HCT116 (cell line): ENCODE results near the gene TCP11. TPM values are rescaled to one million over a fixed set of nuclear protein-coding genes. Genes with fewer than 3 reads are reported as not detected.

Source experiments
- ATAC-seq: fragments of 200-7000 bp; cut with Tn5 transposase; 2 replicates; pipeline ENCODE4 v1.9.1; 2020; ENCODE audit warnings: mild to moderate bottlenecking, moderate library complexity
- BruUV-seq: library from RNA; stranded (reverse); fragments of 400-500 nt; replicated peaks from 2 replicates; lab custom pipeline; 2021; lab: Mats Ljungman, UMichigan
- CTCF ChIA-PET: fragments of 300-600 bp; sonication (Branson Sonifier 250); formaldehyde crosslinking; loops from one replicate; lab custom pipeline; 2021; ENCODE audit warnings: antibody characterized with exemption; lab: Charles Lee
- POLR2A ChIA-PET: fragments of 300-600, 350-600 bp; sonication (Branson Sonifier 250); formaldehyde crosslinking; loops from one replicate; lab custom pipeline; 2021; ENCODE audit warnings: antibody characterized with exemption; lab: Charles Lee
- RAD21 ChIA-PET, 2 experiments: fragments of 300-600 bp; sonication (Branson Sonifier 250); formaldehyde crosslinking; loops; one replicate each; lab custom pipeline; 2023; ENCODE audit warnings: low total read pairs in 2 of 2; ENCODE audit not compliant: uncharacterized antibody in 2 of 2, unreplicated experiment in 2 of 2, low non-redundant PET in 1 of 2; lab: Charles Lee
- DNase-seq: peaks from one replicate; pipeline ENCODE4 v3.0.0-alpha.2; 2010; ENCODE audit warnings: low read depth, low spot score
- H2AFZ ChIP-seq: fragments of 200-600 bp; shearing (Covaris generic), sonication (generic); 2 replicates; pipeline ENCODE4 v1.6.1; 2017; ENCODE audit warnings: low read depth, mixed run types, mixed read lengths, antibody characterized with exemption, low read length; ENCODE audit not compliant: poor library complexity, severe bottlenecking
- H3K27ac ChIP-seq: 2 replicates; pipeline ENCODE4 v1.5.1; 2012; ENCODE audit warnings: low read depth, low read length
- H3K27me3 ChIP-seq: fragments of 200-600 bp; sonication (generic); 2 replicates; pipeline ENCODE4 v1.6.1; 2016; ENCODE audit warnings: mixed run types, low read length, mixed read lengths; ENCODE audit not compliant: insufficient read depth
- H3K36me3 ChIP-seq, 2 experiments: fragments of 200-500 bp in 1 of 2; fragments of 200-600 bp in 1 of 2; sonication (Bioruptor generic) in 1 of 2; sonication (generic) in 1 of 2; 2 replicates each; pipeline versions ENCODE4 v1.5.1 to v1.6.1; 2014 to 2016; ENCODE audit warnings: low read length in 2 of 2, inconsistent platforms in 1 of 2, mixed read lengths in 1 of 2, mixed run types in 1 of 2; ENCODE audit not compliant: insufficient read depth in 2 of 2, control insufficient read depth in 1 of 2
- H3K4me1 ChIP-seq, 2 experiments: fragments of 200-600 bp in 1 of 2; sonication (generic) in 1 of 2; 2 replicates each; pipeline versions ENCODE4 v1.5.1 to v1.6.1; 2012 to 2017; ENCODE audit warnings: low read length in 2 of 2, inconsistent platforms in 1 of 2, mild to moderate bottlenecking in 1 of 2, mixed read lengths in 1 of 2, mixed run types in 1 of 2, moderate library complexity in 1 of 2; ENCODE audit not compliant: insufficient read depth in 2 of 2, control insufficient read depth in 1 of 2
- H3K4me2 ChIP-seq: fragments of 200-600 bp; sonication (generic); 2 replicates; pipeline ENCODE4 v1.6.1; 2017; ENCODE audit warnings: mixed run types, low read length, mixed read lengths
- H3K4me3 ChIP-seq, 2 experiments: fragments of 200-600 bp in 1 of 2; sonication (generic) in 1 of 2; replicated peaks in 1 of 2; 2 replicates each; pipeline ENCODE4 v1.5.1; 2011 to 2016; ENCODE audit warnings: low read length in 2 of 2, control low read depth in 1 of 2, low read depth in 1 of 2, mild to moderate bottlenecking in 1 of 2, mixed read lengths in 1 of 2, mixed run types in 1 of 2
- H3K79me2 ChIP-seq: fragments of 200-600 bp; sonication (generic); 2 replicates; pipeline ENCODE4 v1.6.1; 2017; ENCODE audit warnings: mild to moderate bottlenecking, mixed run types, low read length, moderate library complexity, mixed read lengths; ENCODE audit not compliant: insufficient read depth
- H3K9ac ChIP-seq: fragments of 200-600 bp; sonication (generic); 2 replicates; pipeline ENCODE4 v1.6.1; 2016; ENCODE audit warnings: low read length, mixed read lengths
- H3K9me2 ChIP-seq: fragments of 200-600 bp; sonication (generic), shearing (Covaris generic); 2 replicates; pipeline ENCODE4 v1.6.1; 2017; ENCODE audit warnings: mixed run types, mild to moderate bottlenecking, moderate library complexity; ENCODE audit not compliant: insufficient read depth
- H3K9me3 ChIP-seq, 2 experiments: fragments of 200-500 bp in 1 of 2; fragments of 200-600 bp in 1 of 2; sonication (Bioruptor generic) in 1 of 2; sonication (generic) in 1 of 2; 2 replicates each; pipeline ENCODE4 v1.6.1; 2014 to 2017; ENCODE audit warnings: low read length in 2 of 2, mixed read lengths in 2 of 2, inconsistent platforms in 1 of 2, low read depth in 1 of 2, mild to moderate bottlenecking in 1 of 2, mixed run types in 1 of 2, moderate library complexity in 1 of 2; ENCODE audit not compliant: control insufficient read depth in 1 of 2, insufficient read depth in 1 of 2
- H4K20me1 ChIP-seq: fragments of 200-600 bp; sonication (generic), shearing (Covaris generic); 2 replicates; pipeline ENCODE4 v1.6.1; 2017; ENCODE audit warnings: mixed run types, mild to moderate bottlenecking, moderate library complexity; ENCODE audit not compliant: insufficient read depth
- CBX3 ChIP-seq: IDR thresholded peaks from 2 replicates; pipeline ENCODE4 v1.6.1; 2012; ENCODE audit warnings: low read depth
- CEBPB ChIP-seq: IDR thresholded peaks from 2 replicates; pipeline ENCODE4 v1.6.1; 2012; ENCODE audit warnings: low read depth
- CTCF ChIP-seq, 3 experiments: fragments of 200-600 bp in 1 of 3; sonication (generic) in 1 of 3; IDR thresholded peaks in 2 of 3; conservative IDR thresholded peaks in 1 of 3; 2 replicates each; pipeline ENCODE4 v1.5.1; 2012 to 2017; ENCODE audit warnings: low read depth in 2 of 3, low read length in 2 of 3, antibody characterized with exemption in 1 of 3, borderline replicate concordance in 1 of 3, control low read depth in 1 of 3, mild to moderate bottlenecking in 1 of 3, mixed read lengths in 1 of 3, mixed run types in 1 of 3, moderate library complexity in 1 of 3; ENCODE audit not compliant: insufficient read depth in 1 of 3
- EGR1 ChIP-seq: IDR thresholded peaks from 2 replicates; pipeline ENCODE4 v1.6.1; 2012; ENCODE audit warnings: low read depth
- EZH2phosphoT487 ChIP-seq: fragments of 200-600 bp; IDR thresholded peaks from 2 replicates; pipeline ENCODE4 v1.6.1; 2018; ENCODE audit warnings: antibody characterized with exemption, borderline replicate concordance
- JUND ChIP-seq: IDR thresholded peaks from 2 replicates; pipeline ENCODE4 v1.6.1; 2012
- POLR2AphosphoS5 ChIP-seq: IDR thresholded peaks from 2 replicates; pipeline ENCODE4 v1.6.1; 2011; ENCODE audit warnings: mild to moderate bottlenecking, low read depth, low read length, moderate library complexity
- SIN3A ChIP-seq: IDR thresholded peaks from 2 replicates; pipeline ENCODE4 v1.6.1; 2012; ENCODE audit warnings: low read depth
- TCF7L2 ChIP-seq: IDR thresholded peaks from 2 replicates; pipeline ENCODE4 v1.7.0; 2011; ENCODE audit warnings: borderline replicate concordance, inconsistent platforms; ENCODE audit not compliant: insufficient read depth, insufficient read length; ENCODE audit errors: extremely low read depth
- YY1 ChIP-seq: IDR thresholded peaks from 2 replicates; pipeline ENCODE4 v1.6.1; 2011; ENCODE audit warnings: low read length, low read depth, moderate library complexity, mild to moderate bottlenecking; ENCODE audit not compliant: insufficient replicate concordance; ENCODE audit errors: extremely low read depth
- ZBTB33 ChIP-seq: IDR thresholded peaks from 2 replicates; pipeline ENCODE4 v1.6.1; 2011; ENCODE audit warnings: mild to moderate bottlenecking, low read length, moderate library complexity; ENCODE audit not compliant: insufficient replicate concordance; ENCODE audit errors: extremely low read depth
- ZFX ChIP-seq: fragments of 450-650 bp; IDR thresholded peaks from 2 replicates; pipeline ENCODE4 v1.6.1; 2017
- ZNF274 ChIP-seq: fragments of 200-500 bp; sonication (Bioruptor generic); IDR thresholded peaks from 2 replicates; pipeline ENCODE4 v1.6.1; 2014; ENCODE audit warnings: mild to moderate bottlenecking, low read depth, low read length, inconsistent platforms
- intact Hi-C: fragments of 100-400 bp; cut with micrococcal nuclease; formaldehyde crosslinking; loops from 2 replicates; pipeline ENCODE4 v1.10.0; 2022
- total RNA-seq: library from RNA; stranded (reverse); gene quantifications from one replicate; pipeline ENCODE4 v1.2.1, GENCODE V29; 2021; ENCODE audit not compliant: unreplicated experiment

TCP11 gene
- total RNA-seq, 1 experiment from 2014 or later, result not detected

GRCh38 chr6:35149891-35150566 is 8.9 kb upstream of the TCP11 start:
- Histone ChIP-seq H3K79me2 (no peaks in the 10 kb centered on the region), H2AFZ (no peak overlapping the region), H4K20me1 (no peaks in the 10 kb centered on the region), H3K27me3 (no peaks in the 10 kb centered on the region), H3K9ac (no peak overlapping the region), H3K9me2 (no peaks in the 10 kb centered on the region), H3K36me3 (no peaks in the 10 kb centered on the region), H3K27ac (no peak overlapping the region), H3K4me3 (no peak overlapping the region), H3K4me1 (peaks cover 0 to 21% of the 10 kb centered on the region in 2 experiments; a peak in 2 of 4 replicates), H3K9me3 (no peaks in the 10 kb centered on the region), H3K4me2 (no peak overlapping the region)
- RAD21 ChIA-PET, result no interaction called here
- POLR2A ChIA-PET, result no interaction called here
- CTCF ChIA-PET, result interaction anchor here (1.3 to 3.1 kb wide), 2 partner anchors 10 to 163 kb away, joined by 3 to 8 read pairs; no protein-coding TSS in a partner anchor
- TF ChIP-seq JUND (no peak), ZBTB33 (no peak), SIN3A (no peak), CBX3 (no peak), CEBPB (no peak), EZH2phosphoT487 (no peak), POLR2AphosphoS5 (no peak), YY1 (no peak), ZNF274 (no peak), TCF7L2 (no peak), CTCF (IDR thresholded peaks at IDR 0.05 in 2 of 3, conservative IDR thresholded peaks at IDR 0.05 in 1 of 3; ENCODE audit: borderline replicate concordance in 1 of 3, insufficient read depth in 1 of 3, low read depth in 2 of 3, low read length in 2 of 3) (no peak), EGR1 (no peak), ZFX (no peak)
- intact Hi-C loops, result no loop called here
- no TSS peak for BruUV-seq
- DNase-seq (no peak), ATAC-seq (no peak)
